NCI-H748 treated with DMSO at 0.1 percent for 48 hours (cell line): ENCODE data around the gene ZMPSTE24.
A peak's percentile ranks its signal among the peaks of the same experiment; 100 is the strongest.
"Not testable (repeated sequence)": the region's sequence is repeated elsewhere in the genome, so short reads cannot be mapped to it uniquely, and the experiment has no call there.

Experiments used
- DNase-seq: peaks from one replicate; lab custom pipeline; 2025; lab: John Stamatoyannopoulos, UW

ZMPSTE24 gene

DNA sequence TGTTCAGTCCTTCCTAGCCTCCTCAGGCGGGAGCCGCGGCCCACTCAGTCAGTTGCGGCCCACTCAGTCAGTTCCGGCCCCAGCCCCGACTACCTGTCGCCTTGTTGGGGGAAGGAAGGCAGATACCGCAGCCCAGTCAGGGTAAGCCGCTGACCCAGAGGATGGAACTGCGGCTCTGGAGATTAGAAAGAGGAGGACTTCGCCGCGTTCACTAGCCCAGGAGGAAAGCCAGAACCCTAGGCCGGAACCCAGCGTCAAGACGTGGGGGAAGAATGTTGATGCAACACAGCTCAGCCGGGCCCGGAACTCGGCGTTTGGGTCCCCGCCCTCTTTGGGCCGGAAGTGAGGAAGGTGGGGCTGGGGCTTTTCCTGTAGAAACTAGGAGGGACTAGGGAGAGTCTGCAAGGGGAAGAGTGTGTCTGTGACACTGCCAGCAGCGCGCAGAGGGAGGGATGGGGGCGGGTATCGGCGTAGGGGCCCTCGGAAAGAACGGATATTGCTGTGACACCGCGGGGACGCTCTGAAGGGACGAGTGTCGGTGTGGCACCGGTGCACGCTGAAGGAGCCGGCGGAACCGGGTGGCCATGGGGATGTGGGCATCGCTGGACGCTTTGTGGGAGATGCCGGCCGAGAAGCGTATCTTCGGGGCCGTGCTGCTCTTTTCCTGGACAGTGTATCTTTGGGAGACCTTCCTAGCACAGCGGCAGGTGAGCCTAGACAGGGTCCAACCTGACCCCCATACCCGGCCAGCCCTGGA lies at the start of gene ZMPSTE24:
ZMPSTE24 (plus strand) TSS at position 549 of the 757 bp plus-strand sequence; CDS start at position 585, 36 bp downstream.
- DNase-seq = peak; percentile 100

DNA sequence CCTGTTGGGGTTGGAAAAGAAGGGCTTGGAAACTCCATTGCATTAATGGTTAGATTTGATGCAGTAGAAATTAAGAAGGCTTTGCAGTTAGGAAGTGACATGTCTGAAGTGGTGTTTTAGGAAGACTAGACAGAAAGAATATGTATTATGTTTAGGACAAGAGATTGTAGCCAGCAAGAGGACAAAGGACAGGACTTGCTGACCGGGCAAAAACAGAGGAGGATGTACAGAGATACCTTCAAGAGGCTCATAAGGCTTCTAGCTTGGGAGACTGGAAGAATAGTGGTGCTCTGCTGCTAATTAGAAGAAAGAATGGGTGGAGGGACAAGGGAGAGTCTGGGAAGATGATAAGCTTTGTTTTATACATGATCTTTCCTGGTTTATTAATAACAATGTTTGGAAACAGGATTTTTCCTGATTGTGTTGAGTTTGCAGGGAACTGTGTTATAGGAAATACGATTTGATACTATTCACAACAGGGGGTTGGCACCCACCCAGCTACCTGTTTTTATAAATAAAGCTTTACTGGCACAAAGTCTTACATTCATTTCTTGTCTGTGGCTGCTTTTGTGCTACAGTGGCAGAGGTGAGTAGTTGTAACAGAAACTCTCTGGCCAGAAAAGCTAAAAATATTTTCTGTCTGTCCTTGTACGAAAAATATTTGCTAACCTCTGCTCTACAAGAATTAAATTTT lies 47.4 kb upstream of the ZMPSTE24 start:
- no peak for DNase-seq

DNA sequence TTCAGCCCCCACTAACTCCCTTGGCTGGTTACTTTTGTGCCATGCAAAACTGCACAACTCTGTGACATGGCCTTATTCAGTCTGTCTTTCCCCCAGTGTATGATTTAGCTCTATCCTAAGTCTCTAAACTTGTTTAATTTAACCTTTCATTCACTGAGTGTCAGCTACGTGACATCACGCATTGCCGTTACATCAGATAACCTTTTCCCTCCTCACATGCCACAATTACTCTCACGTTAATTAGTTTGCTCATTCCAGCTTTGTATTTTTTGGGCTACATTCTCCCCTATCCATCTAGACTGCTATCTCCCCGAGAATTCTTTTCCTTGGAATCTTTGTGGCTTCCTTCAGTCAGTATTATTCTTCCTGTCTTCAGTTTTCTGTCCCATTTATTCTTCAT lies 39.7 kb upstream of the ZMPSTE24 start:
- DNase-seq = no peak

GRCh38 chr1:40221471-40221905 lies 36.5 kb upstream of the ZMPSTE24 start:
- DNase-seq = not testable (repeated sequence)

- no peak for DNase-seq
Observed at GRCh38 chr1:40221977-40222772, 35.9 kb upstream of the ZMPSTE24 start.

GRCh38 chr1:40224040-40224439 lies 34.0 kb upstream of the ZMPSTE24 start:
- DNase-seq = no peak

DNA sequence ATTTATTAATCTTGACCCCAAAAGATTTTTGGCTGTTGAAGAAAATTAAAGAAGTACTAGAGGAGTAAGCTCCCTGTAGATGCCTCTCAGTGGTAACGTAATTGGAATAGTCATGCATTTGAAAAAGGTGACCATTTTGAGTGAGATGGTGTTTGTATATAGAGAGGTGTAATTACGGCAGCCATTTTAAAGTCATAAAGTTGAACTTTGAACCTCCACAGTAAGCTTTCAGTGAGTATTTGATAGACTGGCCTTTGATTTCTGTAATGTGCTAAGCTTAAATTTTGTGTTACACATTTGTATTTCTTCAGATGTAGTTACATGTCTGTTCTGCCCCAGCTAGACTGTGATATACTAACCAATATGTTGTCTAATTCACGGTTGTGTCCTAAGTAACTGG lies 31.8 kb upstream of the ZMPSTE24 start:
- DNase-seq = no peak

DNA sequence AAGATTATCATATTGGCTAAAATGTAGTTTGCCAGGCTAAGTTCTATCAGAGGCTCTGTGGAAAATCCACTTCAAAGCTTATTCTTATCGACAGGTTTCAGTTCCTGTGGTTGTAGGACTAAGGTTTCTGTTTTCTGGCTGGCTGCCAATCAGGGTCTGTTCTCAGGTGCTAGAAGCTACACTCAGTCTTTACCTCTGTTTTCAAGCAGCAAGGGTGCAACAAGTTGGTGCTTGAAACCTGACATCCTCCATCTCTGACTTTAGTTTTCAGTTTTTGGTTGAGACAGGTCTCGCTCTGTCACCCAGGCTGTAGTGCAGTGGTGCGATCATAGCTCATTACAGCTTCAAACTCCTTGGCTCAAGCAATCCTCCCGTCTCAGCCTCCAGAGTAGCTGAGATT lies 25.6 kb upstream of the ZMPSTE24 start:
- no peak for DNase-seq

DNA sequence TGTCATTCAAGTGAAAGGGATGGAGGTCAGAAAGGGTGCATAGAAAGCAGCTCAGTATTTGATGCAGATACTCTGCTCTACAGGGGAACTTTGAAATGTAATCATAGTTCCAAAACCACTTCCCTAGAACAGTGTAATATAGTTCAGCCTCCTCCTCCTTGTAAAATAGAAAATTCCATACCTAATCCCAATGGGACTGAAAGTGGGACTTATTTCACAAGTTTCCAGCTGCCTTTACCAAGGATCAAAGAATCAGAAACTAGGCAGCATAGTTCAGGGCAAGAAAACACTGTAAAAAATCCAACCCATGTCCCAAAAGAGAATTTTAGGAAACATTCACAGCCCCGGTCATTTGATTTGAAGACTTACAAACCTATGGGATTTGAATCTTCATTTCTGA lies 18.4 kb upstream of the ZMPSTE24 start:
- DNase-seq = no peak

DNA sequence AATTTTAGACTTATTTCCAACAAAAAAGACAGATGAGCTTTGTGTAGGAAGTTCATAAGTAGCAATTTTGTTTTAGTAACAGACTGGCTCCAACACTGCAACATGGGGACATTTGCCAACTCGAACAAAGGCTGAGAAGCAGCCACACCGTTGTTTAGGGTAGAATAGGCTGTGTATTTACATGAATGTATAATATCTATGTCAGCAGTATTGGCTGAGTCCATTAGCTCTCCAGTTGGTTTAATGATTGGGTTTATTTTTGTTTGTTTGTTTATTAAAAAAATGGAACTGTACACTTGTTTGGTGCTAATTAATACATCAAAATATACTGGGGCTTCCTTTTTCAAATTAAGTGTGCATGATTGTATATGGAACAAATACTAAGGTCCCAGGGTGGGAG lies 17.6 kb upstream of the ZMPSTE24 start:
- DNase-seq = no peak

GRCh38 chr1:40241362-40241761 lies 16.7 kb upstream of the ZMPSTE24 start:
- no peak for DNase-seq

GRCh38 chr1:40243351-40243750 lies 14.7 kb upstream of the ZMPSTE24 start:
- no peak for DNase-seq

DNA sequence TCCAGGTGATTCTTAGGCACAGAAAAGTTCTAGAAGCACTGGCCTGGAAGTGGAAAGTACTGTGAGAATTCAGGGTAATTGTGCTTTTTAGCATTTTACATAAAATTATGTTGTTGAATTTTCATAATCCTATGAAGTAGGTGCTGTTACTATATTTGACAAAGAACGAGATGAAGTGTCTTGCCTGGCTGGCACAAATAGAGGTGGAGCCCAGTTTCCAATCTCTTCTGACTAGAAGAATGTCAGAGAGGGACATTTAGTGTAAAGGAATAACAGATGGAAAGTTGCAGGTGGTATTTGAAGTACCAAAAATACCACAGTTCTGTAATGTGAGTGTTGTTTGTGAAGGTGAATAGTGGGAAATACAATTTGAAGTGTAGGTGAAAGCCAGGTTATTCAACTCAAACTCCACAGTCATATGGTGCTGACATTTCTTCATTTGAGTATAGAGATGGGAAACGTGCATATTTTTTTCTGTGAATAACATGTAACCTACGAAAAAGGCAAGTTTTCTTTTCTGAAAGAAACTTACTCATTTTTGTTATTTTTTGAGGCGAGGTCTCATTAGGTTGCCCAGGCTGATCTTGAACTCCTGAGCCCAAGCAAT lies 13.8 kb upstream of the ZMPSTE24 start:
- DNase-seq = no peak

GRCh38 chr1:40245686-40246085 lies 12.3 kb upstream of the ZMPSTE24 start:
- no peak for DNase-seq

GRCh38 chr1:40247655-40248054 lies 10.4 kb upstream of the ZMPSTE24 start, which contains the start of gene TMCO2:
Gene TMCO2 (plus strand): TSS chr1:40247937. CDS start chr1:40247994, 57 bp downstream.
- DNase-seq = no peak

GRCh38 chr1:40248412-40248811 lies 9.6 kb upstream of the ZMPSTE24 start:
- no peak for DNase-seq

GRCh38 chr1:40251456-40251855 lies 6.6 kb upstream of the ZMPSTE24 start:
- no peak for DNase-seq

DNA sequence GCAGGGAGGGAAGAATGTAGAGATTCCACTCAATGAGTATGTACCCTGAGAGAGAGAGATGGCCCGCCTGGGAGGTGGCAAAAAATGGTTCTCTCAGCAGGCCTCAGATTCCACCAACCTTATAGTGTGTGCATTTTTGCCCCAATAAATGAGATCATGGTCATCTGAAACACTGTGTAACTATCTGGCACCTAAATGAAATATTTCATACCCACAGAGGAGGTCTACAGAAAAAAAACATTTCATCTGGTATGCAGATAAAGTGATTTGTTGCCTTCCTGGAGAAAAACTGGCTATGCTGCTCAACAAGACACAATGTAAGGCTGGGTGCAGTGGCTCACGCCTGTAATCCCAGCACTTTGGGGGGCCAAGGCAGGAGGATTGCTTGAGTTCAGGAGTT lies 5.4 kb upstream of the ZMPSTE24 start:
- no peak for DNase-seq

DNA sequence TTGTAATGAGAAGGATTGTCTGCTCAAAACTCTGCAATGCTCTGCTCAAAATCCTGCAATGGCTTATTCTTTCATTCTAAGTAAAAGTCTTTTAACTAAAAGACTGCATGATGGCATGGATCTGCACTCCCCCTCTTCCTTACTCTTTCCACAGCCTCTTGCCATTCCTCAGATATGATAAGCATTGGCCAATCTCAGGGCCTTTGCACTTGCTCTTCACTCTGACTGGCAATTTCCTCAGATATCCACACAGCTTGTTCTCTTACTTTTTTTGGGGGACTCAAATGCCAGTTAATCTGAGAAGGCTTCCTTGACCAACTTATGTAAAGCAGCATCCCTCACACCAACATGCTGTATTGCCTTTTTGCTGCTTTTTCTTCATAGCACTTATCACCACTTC lies 2.8 kb upstream of the ZMPSTE24 start:
- no peak for DNase-seq

- DNase-seq = no peak
Observed at GRCh38 chr1:40256401-40257084, 1.5 kb upstream of the ZMPSTE24 start.

- DNase-seq = peak; percentile 100
Observed at GRCh38 chr1:40257313-40257687, 736 bp upstream of the ZMPSTE24 start.

DNA sequence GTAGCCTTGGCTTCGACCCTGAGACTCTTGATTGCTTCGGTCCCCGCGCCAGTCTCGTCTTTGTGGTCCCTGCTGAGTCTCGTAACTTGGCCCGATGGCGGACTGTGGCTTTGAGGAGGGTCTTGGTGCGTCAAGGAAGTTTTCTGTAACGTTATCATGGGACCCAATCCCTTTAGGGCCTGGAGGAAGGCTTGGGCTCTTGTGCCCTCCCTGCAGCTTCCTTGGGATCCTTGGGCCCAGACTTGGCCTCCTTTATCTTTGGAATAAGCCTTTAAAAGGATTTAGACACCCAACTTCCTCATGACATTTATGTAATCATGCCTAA lies 371 bp downstream of the ZMPSTE24 start:
- DNase-seq = peak; percentile 89
